HFFc6 (cell line): ENCODE measurements around the gene RBM47. TPM values are rescaled to one million over a fixed set of nuclear protein-coding genes. Genes with fewer than 3 reads are reported as not detected.

Experiments
- DNase-seq: peaks from one replicate; pipeline ENCODE4 v3.0.0-alpha.2; 2018
- H3K27ac Mint-ChIP-seq: 2 replicates; pipeline ENCODE4 v1.8.0; 2020; ENCODE audit warnings: mild to moderate bottlenecking, mixed read lengths
- H3K27me3 Mint-ChIP-seq: 2 replicates; pipeline ENCODE4 v1.8.0; 2021; ENCODE audit warnings: mild to moderate bottlenecking, moderate library complexity, mixed read lengths; ENCODE audit not compliant: insufficient read depth
- H3K36me3 Mint-ChIP-seq: 2 replicates; pipeline ENCODE4 v1.8.0; 2021; ENCODE audit warnings: low read depth, mixed read lengths
- H3K4me1 Mint-ChIP-seq: 2 replicates; pipeline ENCODE4 v1.8.0; 2020; ENCODE audit warnings: low read depth, mixed read lengths
- H3K4me3 Mint-ChIP-seq: 2 replicates; pipeline ENCODE4 v1.8.0; 2020; ENCODE audit warnings: mild to moderate bottlenecking, moderate library complexity, mixed read lengths
- H3K9me3 Mint-ChIP-seq: 2 replicates; pipeline ENCODE4 v1.8.0; 2020; ENCODE audit warnings: mild to moderate bottlenecking, mixed read lengths
- total RNA-seq, 6 experiments: library from RNA; stranded (reverse); fragmentation: NEBNext Ultra II Directional; extraction: Animal tissue kit (Norgen Biotek cat#: 25700); gene quantifications; 2 replicates in 1 of 6; 3 replicates in 5 of 6; pipeline ENCODE4 v1.2.3, GENCODE V29; 2021
- TF ChIP-seq, protein P1 (sequence below): fragments of 200-600 bp; sonication (generic); IDR thresholded peaks from 2 replicates; pipeline ENCODE4 v1.5.0; 2021; ENCODE audit warnings: antibody characterized with exemption, mild to moderate bottlenecking

The RBM47 gene
- total RNA-seq, 6 experiments from 2014 or later = 0.95 to 1.5 (median 1.4) TPM

DNA sequence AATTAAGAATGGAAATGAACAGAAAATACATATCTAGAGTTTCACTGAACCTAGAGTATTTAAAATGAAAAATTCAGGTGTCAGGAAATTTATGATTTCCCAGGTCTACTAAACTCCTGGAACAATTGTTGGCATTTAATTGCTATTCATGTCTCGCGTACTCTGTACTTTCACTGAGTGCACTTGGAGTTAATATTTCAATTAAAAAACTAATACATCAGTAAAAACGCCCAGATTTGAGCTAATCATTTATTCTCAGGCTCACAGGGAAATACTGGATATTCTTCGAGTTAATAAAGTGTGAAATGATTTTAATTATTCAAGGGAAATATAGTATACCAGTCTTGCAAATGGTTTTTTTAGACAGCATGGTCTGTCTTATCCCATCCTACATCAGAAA is 168.6 kb downstream of the RBM47 start:
- Mint-ChIP-seq H3K36me3 (no peaks in the 10 kb centered on the region), H3K4me1 (no peaks in the 10 kb centered on the region), H3K27ac (no peak overlapping the region), H3K27me3 (no peaks in the 10 kb centered on the region), H3K4me3 (no peak overlapping the region), H3K9me3 (no peaks in the 10 kb centered on the region)
- TF ChIP-seq, protein P1, sequence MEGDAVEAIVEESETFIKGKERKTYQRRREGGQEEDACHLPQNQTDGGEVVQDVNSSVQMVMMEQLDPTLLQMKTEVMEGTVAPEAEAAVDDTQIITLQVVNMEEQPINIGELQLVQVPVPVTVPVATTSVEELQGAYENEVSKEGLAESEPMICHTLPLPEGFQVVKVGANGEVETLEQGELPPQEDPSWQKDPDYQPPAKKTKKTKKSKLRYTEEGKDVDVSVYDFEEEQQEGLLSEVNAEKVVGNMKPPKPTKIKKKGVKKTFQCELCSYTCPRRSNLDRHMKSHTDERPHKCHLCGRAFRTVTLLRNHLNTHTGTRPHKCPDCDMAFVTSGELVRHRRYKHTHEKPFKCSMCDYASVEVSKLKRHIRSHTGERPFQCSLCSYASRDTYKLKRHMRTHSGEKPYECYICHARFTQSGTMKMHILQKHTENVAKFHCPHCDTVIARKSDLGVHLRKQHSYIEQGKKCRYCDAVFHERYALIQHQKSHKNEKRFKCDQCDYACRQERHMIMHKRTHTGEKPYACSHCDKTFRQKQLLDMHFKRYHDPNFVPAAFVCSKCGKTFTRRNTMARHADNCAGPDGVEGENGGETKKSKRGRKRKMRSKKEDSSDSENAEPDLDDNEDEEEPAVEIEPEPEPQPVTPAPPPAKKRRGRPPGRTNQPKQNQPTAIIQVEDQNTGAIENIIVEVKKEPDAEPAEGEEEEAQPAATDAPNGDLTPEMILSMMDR = no peak
- DNase-seq = no peak

DNA sequence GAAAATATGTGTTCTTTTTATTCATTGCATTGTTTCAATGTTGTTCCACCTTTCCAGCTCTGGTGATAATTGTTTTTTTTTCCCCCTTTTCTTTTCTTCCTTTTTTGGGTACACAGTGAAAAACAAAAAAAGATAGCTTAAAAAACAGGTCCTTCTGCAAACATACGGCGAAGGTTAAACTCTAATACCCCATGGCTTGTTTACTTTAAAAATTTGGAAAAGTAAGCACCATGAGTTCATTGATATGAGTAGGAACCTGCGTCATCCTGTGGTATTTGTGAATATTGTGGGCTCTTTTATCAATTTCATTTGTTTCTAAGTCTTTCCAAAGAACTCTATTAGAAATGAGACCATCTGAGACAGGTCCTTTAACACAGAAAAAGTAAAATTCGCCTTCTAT is 171.0 kb downstream of the RBM47 start:
- Mint-ChIP-seq H3K27ac (no peak overlapping the region), H3K36me3 (no peaks in the 10 kb centered on the region), H3K4me3 (no peak overlapping the region), H3K9me3 (no peaks in the 10 kb centered on the region), H3K27me3 (no peaks in the 10 kb centered on the region; the same call in 1 of the 2 replicates), H3K4me1 (no peaks in the 10 kb centered on the region)
- no peak for DNase-seq
- TF ChIP-seq, protein P1 = no peak

DNA sequence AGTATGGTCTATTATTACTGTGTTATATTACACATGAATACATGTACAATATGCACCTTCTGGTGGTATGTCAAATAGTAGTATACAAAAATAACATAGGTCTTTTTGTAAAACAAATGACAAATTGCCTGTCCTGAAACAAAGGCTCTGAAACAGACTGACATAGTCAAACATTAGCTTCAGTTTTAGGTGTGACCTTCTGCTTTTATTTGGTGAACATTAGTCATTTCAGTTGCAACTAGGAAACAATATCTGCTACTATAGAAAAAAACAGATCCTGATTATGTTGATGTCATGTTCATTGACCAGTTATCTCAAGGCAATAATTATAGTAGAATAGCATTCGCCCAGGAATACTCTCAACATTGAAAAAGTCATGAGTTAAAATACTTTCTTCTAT is 171.6 kb downstream of the RBM47 start:
- TF ChIP-seq, protein P1 = no peak
- H3K27me3 Mint-ChIP-seq = no peaks in the 10 kb centered on the region; the same call in 1 of the 2 replicates
- no peaks in the 10 kb centered on the region for H3K36me3 Mint-ChIP-seq
- no peaks in the 10 kb centered on the region for H3K9me3 Mint-ChIP-seq
- no peaks in the 10 kb centered on the region for H3K4me1 Mint-ChIP-seq
- DNase-seq = no peak
- no peak overlapping the region for H3K27ac Mint-ChIP-seq
- H3K4me3 Mint-ChIP-seq = no peak overlapping the region

DNA sequence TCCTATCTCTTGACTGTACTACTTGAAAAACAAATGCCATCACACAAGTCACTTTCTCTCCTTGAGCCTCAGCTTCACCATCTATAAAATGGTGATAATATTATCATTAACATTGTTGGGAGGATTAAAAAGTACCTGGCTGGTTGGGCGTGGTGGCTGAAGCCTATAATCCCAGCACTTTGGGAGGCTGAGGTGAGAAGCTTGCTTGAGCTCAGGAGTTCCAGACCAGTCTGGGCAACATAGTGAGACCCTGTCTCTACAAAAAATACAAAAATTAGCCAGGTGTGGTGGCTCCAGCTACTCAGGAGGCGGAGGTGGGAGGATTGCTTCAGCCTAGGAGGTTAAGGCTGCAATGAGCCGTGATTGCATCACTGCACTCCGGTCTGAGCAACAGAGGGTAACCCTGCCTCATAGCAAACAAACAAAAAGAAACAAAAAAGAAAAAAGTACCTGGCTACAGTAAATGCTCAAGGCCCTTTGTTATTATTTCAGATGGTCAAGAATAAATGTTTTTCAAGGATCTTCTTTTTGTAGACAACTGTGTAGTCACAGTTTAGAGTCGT is 174.2 kb downstream of the RBM47 start:
- H3K27me3 Mint-ChIP-seq = no peaks in the 10 kb centered on the region; the same call in 1 of the 2 replicates
- H3K4me3 Mint-ChIP-seq = no peak overlapping the region
- H3K4me1 Mint-ChIP-seq = peaks cover 10% of the 10 kb centered on the region; the same call in 1 of the 2 replicates
- no peaks in the 10 kb centered on the region for H3K36me3 Mint-ChIP-seq
- TF ChIP-seq, protein P1 = no peak
- DNase-seq = no peak
- no peak overlapping the region for H3K27ac Mint-ChIP-seq
- no peaks in the 10 kb centered on the region for H3K9me3 Mint-ChIP-seq

DNA sequence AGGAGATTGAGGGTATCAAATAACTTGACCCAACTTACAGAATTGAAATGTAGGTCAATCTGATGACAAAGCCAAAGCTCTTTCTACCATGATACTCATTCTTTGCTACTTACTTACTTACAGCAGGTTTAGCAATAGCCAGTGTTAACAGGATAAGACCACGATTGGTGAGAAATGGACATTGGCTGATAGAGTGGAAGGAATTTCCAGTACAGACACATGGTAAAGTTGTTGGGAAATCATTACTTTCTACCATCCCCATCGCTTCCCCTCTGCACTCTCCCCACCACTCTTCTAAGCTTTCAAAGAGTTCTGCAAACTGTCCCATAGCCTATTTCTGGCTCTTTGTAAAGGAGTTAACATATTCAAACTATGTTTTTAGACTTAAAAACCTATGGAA is 174.8 kb downstream of the RBM47 start:
- no peak overlapping the region for H3K27ac Mint-ChIP-seq
- no peaks in the 10 kb centered on the region for H3K9me3 Mint-ChIP-seq
- no peak for DNase-seq
- H3K4me1 Mint-ChIP-seq = peaks cover 10% of the 10 kb centered on the region; the same call in 1 of the 2 replicates
- H3K36me3 Mint-ChIP-seq = no peaks in the 10 kb centered on the region
- no peak overlapping the region for H3K4me3 Mint-ChIP-seq
- H3K27me3 Mint-ChIP-seq = no peaks in the 10 kb centered on the region; the same call in 1 of the 2 replicates
- TF ChIP-seq, protein P1 = no peak
